Measurements from ENCODE around the gene TAS2R9. TPM values are rescaled to one million over a fixed set of nuclear protein-coding genes. Genes with fewer than 3 reads are reported as not detected.

The TAS2R9 gene
- total RNA-seq, 1 experiment from 2014 or later: not detected

GRCh38 chr12:10801741-10802140 lies 8.2 kb downstream of the TAS2R9 start:
- Histone ChIP-seq H3K79me2 (ENCODE audit: insufficient read depth, low read length) (no peaks in the 10 kb centered on the region), H2BK5ac (ENCODE audit: insufficient read length, low read length) (no peak overlapping the region), H4K5ac (ENCODE audit: insufficient read length, low read depth, low read length) (no peak overlapping the region), H4K20me1 (ENCODE audit: control insufficient read depth, insufficient read depth, insufficient read length) (no peaks in the 10 kb centered on the region), H3T11ph (ENCODE audit: low read length) (no peak overlapping the region), H2AK5ac (ENCODE audit: insufficient read length, low read length) (no peak overlapping the region), H3K23ac (ENCODE audit: insufficient read length, low read depth, low read length) (no peak overlapping the region), H4K8ac (replicated peaks; ENCODE audit: insufficient read length, low read depth, low read length) (no peak overlapping the region), H2BK120ac (ENCODE audit: low read depth, low read length, poor library complexity, severe bottlenecking) (no peak overlapping the region), H3K23me2 (ENCODE audit: insufficient read length, low read depth, low read length, poor library complexity, severe bottlenecking) (no peaks in the 10 kb centered on the region), H3K4me1 (ENCODE audit: insufficient read depth, low read length) (no peaks in the 10 kb centered on the region; the same call in 1 of the 2 replicates), H2AFZ (ENCODE audit: low read length) (no peak overlapping the region), H4K91ac (ENCODE audit: insufficient read length, low read depth, low read length) (no peak overlapping the region), H3K18ac (ENCODE audit: insufficient read length, low read depth, low read length) (no peak overlapping the region), H3K9ac (ENCODE audit: extremely low read depth, insufficient read length, low read length) (no peak overlapping the region), H3K9me3 (ENCODE audit: control insufficient read depth, low read depth, low read length) (no peaks in the 10 kb centered on the region), H2BK15ac (ENCODE audit: low read depth, low read length) (no peak overlapping the region), H3K14ac (ENCODE audit: insufficient read depth, low read length) (no peak overlapping the region), H3K4me2 (ENCODE audit: insufficient read depth, insufficient read length, low read length) (no peak overlapping the region), H2BK12ac (ENCODE audit: insufficient read length, low read depth, low read length) (no peak overlapping the region), H2BK20ac (ENCODE audit: low read depth, low read length, poor library complexity, severe bottlenecking) (no peak overlapping the region), H3K27ac (ENCODE audit: insufficient read length, low read depth, low read length) (no peak overlapping the region), H3K79me1 (ENCODE audit: insufficient read depth, low read depth, low read length, poor library complexity, severe bottlenecking) (no peaks in the 10 kb centered on the region), H3K56ac (ENCODE audit: insufficient read length, low read depth, low read length) (no peak overlapping the region), H3K27me3 (ENCODE audit: insufficient read depth, low read length) (no peaks in the 10 kb centered on the region), H3K4ac (ENCODE audit: low read depth, low read length) (no peak overlapping the region)
- Mint-ChIP-seq H3K9me3 (no peaks in the 10 kb centered on the region), H3K4me1 (peaks cover 13 to 19% of the 10 kb centered on the region in 2 experiments), H3K36me3 (ENCODE audit: insufficient read depth in 1 of 3, low read depth in 3 of 3) (no peaks in the 10 kb centered on the region), H3K27ac (peak overlapping the region; percentile 1 to 11 (median 10); a peak in 3 of 7 replicates), H3K27me3 (ENCODE audit: low read depth) (no peaks in the 10 kb centered on the region), H3K4me3 (no peak overlapping the region; a peak in 1 of 5 replicates)
- WGBS (ENCODE audit: extremely low coverage, insufficient read length, low lambda C conversion rate): no CpG with 5 or more reads among the region's 5 CpGs
- TF ChIP-seq CTCF (conservative IDR thresholded peaks at IDR 0.05): no peak
- DNase-seq: no peak

Measured in H9 (cell line).